A549 (cell line): ENCODE results near the gene IFT74. TPM values are rescaled to one million over a fixed set of nuclear protein-coding genes. Genes with fewer than 3 reads are reported as not detected.

Source experiments
- ATAC-seq, 2 experiments: fragments of 200-7000 bp in 1 of 2; fragments of >200 bp in 1 of 2; cut with Nextera tagmentation in 1 of 2; cut with Tn5 transposase in 1 of 2; 3 replicates each; pipeline versions ENCODE4 v1.8.0 to v1.9.1; 2018 to 2020; ENCODE audit warnings: mild to moderate bottlenecking in 1 of 2, moderate library complexity in 1 of 2
- CTCF ChIA-PET: fragments of 300-600 bp; sonication (Branson Sonifier 250); formaldehyde crosslinking; extraction: SDS; loops from one replicate; lab custom pipeline; 2021; ENCODE audit warnings: antibody characterized with exemption, inconsistent platforms; lab: Yijun Ruan, JAX
- POLR2A ChIA-PET: fragments of 350-600 bp; formaldehyde crosslinking; extraction: SDS; loops from one replicate; lab custom pipeline; 2021; ENCODE audit warnings: antibody characterized with exemption, inconsistent platforms; lab: Yijun Ruan, JAX
- DNase-seq, 2 experiments: peaks; one replicate each; pipeline versions ENCODE4 v3.0.0 to v3.0.0-alpha.2; 2011 to 2016; ENCODE audit warnings: low read depth in 1 of 2, low spot score in 1 of 2
- FAIRE-seq: peaks from 2 replicates; lab custom pipeline; 2011; peaks lifted over from hg19 to GRCh38; lab: Jason Lieb, UNC
- H3K27ac ChIP-seq, 2 experiments: fragments of >200 bp; sonication (Bioruptor Twin); formaldehyde crosslinking; 3 replicates each; pipeline ENCODE4 v1.5.1; 2016 to 2017
- H3K4me1 ChIP-seq: fragments of >200 bp; sonication (Bioruptor Twin); formaldehyde crosslinking; 3 replicates; pipeline ENCODE4 v1.6.1; 2016
- H3K4me2 ChIP-seq: fragments of >200 bp; sonication (Bioruptor Twin); formaldehyde crosslinking; 3 replicates; pipeline ENCODE4 v1.6.1; 2016
- H3K4me3 ChIP-seq: fragments of >200 bp; sonication (Bioruptor Twin); formaldehyde crosslinking; 3 replicates; pipeline ENCODE4 v1.5.1; 2016
- H3K9me3 ChIP-seq: fragments of >200 bp; sonication (Bioruptor Twin); formaldehyde crosslinking; 3 replicates; pipeline ENCODE4 v1.6.1; 2016
- ATOH8 ChIP-seq: fragments of 250-450 bp; sonication (Bioruptor Pico); IDR thresholded peaks from 2 replicates; pipeline ENCODE4 v1.5.0; 2020; ENCODE audit warnings: low read depth, mild to moderate bottlenecking, moderate library complexity
- CBX2 ChIP-seq: fragments of 200-600 bp; sonication (generic); IDR thresholded peaks from 2 replicates; pipeline ENCODE4 v1.6.1; 2016; ENCODE audit warnings: low read depth, mild to moderate bottlenecking, borderline replicate concordance
- CBX8 ChIP-seq: fragments of 200-600 bp; sonication (generic); IDR thresholded peaks from 2 replicates; pipeline ENCODE4 v1.6.1; 2016
- CEBPB ChIP-seq, 2 experiments: fragments of >200 bp in 1 of 2; sonication (Bioruptor Twin) in 1 of 2; formaldehyde crosslinking in 1 of 2; IDR thresholded peaks; 2 replicates each; pipeline ENCODE4 v1.6.1; 2012 to 2016
- CHD2 ChIP-seq: fragments of 150-350 bp; IDR thresholded peaks from 2 replicates; pipeline ENCODE4 v1.6.1; 2014; ENCODE audit warnings: low read length; ENCODE audit not compliant: partially characterized antibody
- CHD4 ChIP-seq: fragments of 200-600 bp; sonication (generic); IDR thresholded peaks from 2 replicates; pipeline ENCODE4 v1.6.1; 2016; ENCODE audit warnings: antibody characterized with exemption, mild to moderate bottlenecking, borderline replicate concordance
- CTCF ChIP-seq: fragments of >200 bp; sonication (Bioruptor Twin); formaldehyde crosslinking; IDR thresholded peaks from 3 replicates; pipeline ENCODE4 v1.5.1; 2016
- EHF ChIP-seq: fragments of 250-450 bp; sonication (Bioruptor Pico); IDR thresholded peaks from 2 replicates; pipeline ENCODE4 v1.5.0; 2020; ENCODE audit warnings: mild to moderate bottlenecking
- ELK1 ChIP-seq: fragments of 150-350 bp; IDR thresholded peaks from 2 replicates; pipeline ENCODE4 v1.6.1; 2014; ENCODE audit warnings: low read depth, mild to moderate bottlenecking, low read length
- FOSB ChIP-seq: fragments of 250-450 bp; sonication (Bioruptor Pico); IDR thresholded peaks from 2 replicates; pipeline ENCODE4 v1.5.0; 2020; ENCODE audit warnings: mild to moderate bottlenecking, moderate library complexity
- FOXS1 ChIP-seq: fragments of 250-450 bp; sonication (Bioruptor Pico); IDR thresholded peaks from 2 replicates; pipeline ENCODE4 v1.5.0; 2020; ENCODE audit warnings: mild to moderate bottlenecking, moderate library complexity
- HEYL ChIP-seq: fragments of 250-450 bp; sonication (Bioruptor Pico); IDR thresholded peaks from 2 replicates; pipeline ENCODE4 v1.8.0; 2021; ENCODE audit warnings: mild to moderate bottlenecking, moderate library complexity
- HMGXB4 ChIP-seq: fragments of 250-450 bp; sonication (Bioruptor Pico); IDR thresholded peaks from 2 replicates; pipeline ENCODE4 v1.5.0; 2021; ENCODE audit warnings: mild to moderate bottlenecking, moderate library complexity, borderline replicate concordance
- HOXB5 ChIP-seq: fragments of 250-450 bp; sonication (Bioruptor Pico); IDR thresholded peaks from 2 replicates; pipeline ENCODE4 v1.5.0; 2020; ENCODE audit warnings: mild to moderate bottlenecking, moderate library complexity
- JUNB ChIP-seq: fragments of >200 bp; sonication (Bioruptor Twin); formaldehyde crosslinking; IDR thresholded peaks from 2 replicates; pipeline ENCODE4 v1.6.1; 2016
- KDM1A ChIP-seq: fragments of 200-600 bp; sonication (generic); IDR thresholded peaks from 2 replicates; pipeline ENCODE4 v1.6.1; 2016; ENCODE audit warnings: low read depth, mild to moderate bottlenecking
- MAFK ChIP-seq: fragments of 450-650 bp; IDR thresholded peaks from 2 replicates; pipeline ENCODE4 v1.6.1; 2014; ENCODE audit not compliant: partially characterized antibody
- MAX ChIP-seq: IDR thresholded peaks from 2 replicates; pipeline ENCODE4 v1.6.1; 2012
- NFE2L2 ChIP-seq: fragments of 150-350 bp; conservative IDR thresholded peaks from 2 replicates; pipeline ENCODE4 v1.6.1; 2014; ENCODE audit warnings: low read length
- POLR2AphosphoS2 ChIP-seq: conservative IDR thresholded peaks from 2 replicates; pipeline ENCODE4 v1.6.1; 2012; ENCODE audit warnings: low read length, improper control_type of control experiment, inconsistent platforms
- RARB ChIP-seq: fragments of 250-450 bp; sonication (Bioruptor Pico); IDR thresholded peaks from 2 replicates; pipeline ENCODE4 v1.8.0; 2021; ENCODE audit warnings: mild to moderate bottlenecking, moderate library complexity
- REST ChIP-seq: fragments of 200-600 bp; sonication (generic); IDR thresholded peaks from 2 replicates; pipeline ENCODE4 v1.6.1; 2016; ENCODE audit warnings: antibody characterized with exemption, mild to moderate bottlenecking, moderate library complexity
- RFX5 ChIP-seq: fragments of 450-650 bp; IDR thresholded peaks from 2 replicates; pipeline ENCODE4 v1.7.1; 2014; ENCODE audit warnings: antibody characterized with exemption, mild to moderate bottlenecking, moderate library complexity
- SREBF2 ChIP-seq: fragments of 450-650 bp; IDR thresholded peaks from 2 replicates; pipeline ENCODE4 v1.6.1; 2014; ENCODE audit warnings: mild to moderate bottlenecking, moderate library complexity
- WGBS: methylation state at CpG from one replicate; pipeline ENCODE4 v1.1.6; 2017; ENCODE audit errors: missing lambda C conversion rate; 5-methylcytosine and 5-hydroxymethylcytosine counted together
- polyA plus RNA-seq, 4 experiments: library from polyadenylated mRNA; depleted of rRNA in 3 of 4; stranded (reverse); fragments of >200 nt; fragmentation: RNase III in 1 of 4; extraction: RNeasy Plus Mini Kit Qiagen cat#74134 plus additional on column Dnase treatment in 1 of 4; gene quantifications; 2 replicates in 3 of 4; 3 replicates in 1 of 4; pipeline ENCODE4 v1.2.3, GENCODE V29; 2011 to 2017

IFT74 gene
- polyA plus RNA-seq, 2 of the 4 experiments (the other 2 are of a cell fraction) = 16.1 to 26.3 TPM

- TF ChIP-seq CEBPB (IDR thresholded peaks at IDR 0.05) (no peak), CBX2 (no peak), HEYL (CRISPR knock-in tag) (no peak)
Measured at GRCh38 chr9:27054125-27054524, 97.9 kb downstream of the IFT74 start (continued).

GRCh38 chr9:27054841-27055240 lies 98.6 kb downstream of the IFT74 start:
- no peak overlapping the region for H3K4me2 ChIP-seq
- H3K4me3 ChIP-seq = no peak overlapping the region
- H3K27ac ChIP-seq = no peak overlapping the region
- TF ChIP-seq SREBF2 (no peak), CTCF (no peak), ELK1 (no peak), HMGXB4 (CRISPR knock-in tag) (no peak), ATOH8 (no peak), FOSB (CRISPR knock-in tag) (no peak), CHD2 (no peak), CHD4 (no peak)
- DNase-seq = no peak
- no peaks in the 10 kb centered on the region for H3K9me3 ChIP-seq
- no peak for ATAC-seq
- POLR2A ChIA-PET = no interaction called here
- no peak for FAIRE-seq
- CTCF ChIA-PET = no interaction called here
- peaks cover 17% of the 10 kb centered on the region; the same call in 2 of the 3 replicates for H3K4me1 ChIP-seq

GRCh38 chr9:27059412-27059811 lies 103.2 kb downstream of the IFT74 start:
- no peak for FAIRE-seq
- no peaks in the 10 kb centered on the region for H3K9me3 ChIP-seq
- ChIA-PET CTCF (interaction anchor here (1.0 kb wide), 1 partner anchor 17 kb away, joined by 3 read pairs; no protein-coding TSS in a partner anchor), POLR2A (no interaction called here)
- WGBS = 100% methylated on average over 1 of the region's 1 CpG
- TF ChIP-seq EHF (no peak), NFE2L2 (no peak), MAX (no peak), CBX8 (no peak), RFX5 (no peak), JUNB (no peak), REST (no peak), ELK1 (no peak), SREBF2 (no peak), KDM1A (no peak), FOXS1 (CRISPR knock-in tag) (no peak), HEYL (CRISPR knock-in tag) (no peak), RARB (CRISPR knock-in tag) (no peak), POLR2AphosphoS2 (no peak), MAFK (no peak), HOXB5 (CRISPR knock-in tag) (no peak), CBX2 (no peak)
- peaks cover 6% of the 10 kb centered on the region; the same call in 2 of the 3 replicates for H3K4me1 ChIP-seq
- no peak overlapping the region for H3K4me3 ChIP-seq
- no peak for DNase-seq
- no peak for ATAC-seq
- no peak overlapping the region for H3K4me2 ChIP-seq
- H3K27ac ChIP-seq = no peak overlapping the region
